M059J (cell line): ENCODE data around the gene MIEF1. TPM values are rescaled to one million over a fixed set of nuclear protein-coding genes. Genes with fewer than 3 reads are reported as not detected.
"Not testable (repeated sequence)": the region's sequence is repeated elsewhere in the genome, so short reads cannot be mapped to it uniquely, and the experiment has no call there.

ENCODE experiments used
- DNase-seq: peaks from one replicate; pipeline ENCODE4 v3.0.0-alpha.2; 2012; ENCODE audit warnings: low read depth
- total RNA-seq: library from RNA; depleted of rRNA; stranded (reverse); fragments of >200 nt; shearing (Covaris generic); gene quantifications from 2 replicates; pipeline ENCODE4 v1.2.3, GENCODE V29; 2014

Gene MIEF1
- total RNA-seq, 1 experiment from 2014 or later, result 17.8 TPM

DNA sequence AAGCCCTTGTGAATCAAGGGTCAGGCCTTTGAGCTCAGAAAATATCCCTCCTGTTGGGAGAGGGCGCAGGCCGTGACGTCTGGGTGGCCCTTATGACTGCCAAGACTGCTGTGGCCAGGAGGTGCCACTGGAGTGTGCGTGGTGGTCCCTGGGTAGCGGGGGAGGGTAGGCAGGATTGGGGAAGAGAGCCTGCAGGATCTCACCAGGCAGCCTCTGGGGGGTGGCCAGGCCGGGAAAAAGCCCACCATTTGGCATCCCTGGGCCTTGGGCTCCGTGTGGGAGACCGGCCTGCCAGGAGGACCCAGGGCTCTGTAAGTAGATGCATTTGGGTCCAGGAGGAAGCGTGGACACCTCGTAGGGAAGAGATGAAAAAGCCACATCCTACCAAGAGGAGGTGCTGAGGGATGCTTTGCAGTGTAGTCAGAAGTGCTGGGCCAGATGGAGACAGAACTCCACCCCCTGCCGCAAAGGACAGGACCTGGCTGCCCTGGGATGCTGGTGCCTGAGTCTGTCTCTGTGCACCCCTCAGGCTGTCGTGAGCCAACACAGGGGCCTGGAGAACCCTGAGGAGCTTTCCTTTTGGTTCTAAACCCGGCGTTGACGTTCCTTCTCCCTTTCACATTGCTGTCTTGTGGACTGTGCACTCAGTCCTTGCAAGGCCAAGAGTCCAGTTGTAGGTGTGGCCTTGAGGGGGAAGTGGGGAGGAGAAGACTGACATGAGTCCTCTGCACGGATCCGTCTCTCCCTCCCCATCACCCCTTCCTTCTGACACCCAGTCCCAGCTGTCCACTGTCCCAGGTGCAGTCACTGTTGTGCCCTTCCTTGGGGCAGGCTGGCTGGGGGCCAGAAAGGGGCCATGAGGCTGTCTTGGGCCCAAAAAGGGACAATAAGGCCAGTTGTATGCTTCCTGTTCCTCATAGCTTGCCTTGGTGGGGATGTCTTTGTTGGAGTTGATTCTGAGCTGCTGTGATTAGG lies 12.7 kb upstream of the MIEF1 start:
- DNase-seq, result no peak

DNA sequence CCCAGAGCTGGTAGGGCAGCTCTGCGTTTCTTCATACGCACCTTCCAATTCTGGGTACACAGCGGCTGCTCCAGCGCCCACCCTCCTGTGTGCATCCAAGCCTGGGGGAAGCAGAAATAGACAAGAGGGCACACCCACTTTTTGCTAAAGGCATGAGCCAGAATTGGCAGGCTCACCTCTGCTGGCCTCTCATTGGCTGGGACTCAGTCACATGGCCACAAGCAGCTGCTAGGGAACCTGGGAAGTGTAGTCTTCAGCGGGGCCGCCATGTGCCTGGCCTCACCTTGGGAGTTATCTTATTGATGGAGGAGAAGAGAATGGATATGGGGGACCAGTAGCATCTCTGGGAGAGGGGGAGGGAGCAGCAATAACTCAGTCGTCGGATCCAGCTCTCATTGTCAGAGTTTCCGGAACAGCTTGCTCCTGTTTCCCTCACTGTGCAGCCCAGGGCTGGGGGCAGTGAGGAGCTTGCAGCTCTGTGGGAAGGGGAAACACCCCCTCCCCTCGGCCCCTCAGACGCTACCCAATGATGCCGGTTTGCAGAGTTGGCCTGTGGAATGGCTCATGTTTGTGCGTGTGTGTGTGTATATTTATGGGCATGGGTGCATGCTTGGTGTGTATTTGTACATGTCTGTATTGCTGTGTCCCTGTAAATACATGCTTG lies 11.8 kb upstream of the MIEF1 start:
- peak; percentile 56 for DNase-seq

DNA sequence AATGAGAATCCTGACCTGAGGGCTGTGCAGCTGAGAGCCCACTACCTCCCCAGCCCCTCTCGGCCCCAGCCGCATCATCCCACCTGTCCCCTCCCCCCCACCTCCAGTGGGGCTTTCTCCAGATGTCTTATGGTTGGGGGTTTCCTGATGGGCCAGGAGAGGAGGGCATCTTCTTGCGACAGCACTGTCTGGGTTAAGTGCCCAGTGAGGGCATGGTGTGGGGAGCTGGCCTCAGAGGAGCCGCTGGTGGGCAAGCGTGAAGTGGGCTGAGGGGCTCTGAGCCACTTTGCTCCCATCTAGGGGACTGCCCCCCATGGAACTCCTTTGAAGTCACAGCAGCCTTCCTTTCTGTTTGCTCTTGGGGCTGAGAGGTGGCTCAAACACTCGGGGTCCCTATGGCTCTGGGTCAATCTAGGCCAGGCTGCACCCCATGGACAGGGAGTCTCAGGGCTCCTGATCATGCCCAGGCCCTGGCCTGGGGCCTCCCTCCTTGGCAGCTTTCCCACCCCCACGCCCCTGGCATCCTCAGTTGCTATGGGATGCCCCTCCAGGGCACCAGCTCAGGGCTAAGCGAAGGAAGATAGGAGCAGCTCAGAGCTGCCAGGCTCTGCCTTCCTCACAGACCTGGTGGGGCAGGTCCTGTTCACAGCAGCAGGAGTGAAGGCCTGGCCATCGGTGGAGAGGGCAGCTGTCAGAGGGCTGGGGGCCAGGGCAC lies 11.0 kb upstream of the MIEF1 start:
- no peak for DNase-seq

DNA sequence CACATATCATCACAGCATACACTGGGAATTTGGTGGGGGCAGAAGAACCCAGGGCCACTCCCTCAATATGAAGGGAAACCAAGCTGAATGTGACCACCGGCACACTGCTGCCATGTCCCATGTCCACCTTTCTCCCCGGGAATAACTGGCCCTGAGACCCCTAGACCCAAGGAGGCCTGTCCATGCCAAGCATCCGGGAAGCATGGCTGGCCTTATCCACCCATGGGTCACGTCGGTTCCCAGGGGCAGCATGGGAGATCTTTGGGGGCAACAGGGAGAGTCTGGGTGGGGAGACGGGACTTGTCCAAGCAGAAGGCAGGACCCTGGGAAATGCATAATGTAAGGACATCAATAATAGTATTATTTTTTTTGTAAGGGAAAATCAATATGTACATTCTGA lies 10.4 kb upstream of the MIEF1 start:
- no peak for DNase-seq

GRCh38 chr22:39492186-39492585 lies 9.9 kb upstream of the MIEF1 start:
- no peak for DNase-seq

DNA sequence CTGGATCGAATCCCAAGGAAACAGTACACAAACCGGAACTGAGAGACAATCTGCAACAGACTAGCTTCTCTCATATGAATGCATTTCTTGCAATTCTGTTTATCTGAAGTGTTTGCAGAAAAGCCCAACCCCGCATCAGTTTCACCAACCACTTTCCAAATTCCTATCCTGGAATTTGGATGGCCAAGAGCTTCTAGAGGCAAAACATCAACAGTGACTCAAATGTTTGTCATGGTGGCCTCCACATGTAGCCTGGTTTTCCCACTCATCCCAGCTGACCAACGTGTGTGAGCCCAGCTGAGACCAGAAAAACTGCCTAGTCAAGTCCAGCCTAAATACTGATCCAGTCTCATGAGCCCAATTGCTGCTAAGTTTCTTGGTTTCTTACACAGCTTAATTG lies 8.3 kb upstream of the MIEF1 start:
- peak; percentile 80 for DNase-seq

DNA sequence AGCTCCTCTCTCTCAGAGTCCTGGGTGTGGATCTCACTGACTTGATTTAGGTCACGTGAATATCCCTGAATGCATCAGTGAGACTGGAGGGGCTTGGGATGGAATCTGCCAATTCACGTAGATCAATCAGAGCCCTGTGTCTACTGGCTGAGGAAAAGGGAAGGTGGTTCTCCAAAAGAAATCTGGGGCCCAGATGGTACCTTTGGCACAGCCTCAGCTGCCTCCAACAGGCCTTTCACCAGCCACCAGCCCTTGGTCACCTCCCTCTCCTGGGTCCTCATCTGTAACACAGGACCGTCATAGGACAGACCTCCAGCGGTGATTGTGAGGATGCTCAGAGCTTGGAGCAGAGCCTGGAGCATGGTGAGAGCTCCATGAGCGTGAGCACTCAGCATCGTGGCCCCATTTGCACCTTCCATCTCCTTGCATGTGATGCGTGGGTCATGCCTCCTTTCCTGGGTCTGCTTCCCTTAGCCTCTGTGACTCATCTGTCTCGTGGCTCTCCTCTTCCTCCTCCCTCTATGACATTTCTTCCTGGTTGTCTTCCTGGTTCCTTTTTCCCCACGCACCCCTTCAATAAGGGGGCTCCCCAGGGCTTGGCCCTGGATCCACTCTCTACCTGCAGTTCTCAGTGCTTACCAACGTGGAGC lies 7.5 kb upstream of the MIEF1 start:
- DNase-seq, result no peak

DNA sequence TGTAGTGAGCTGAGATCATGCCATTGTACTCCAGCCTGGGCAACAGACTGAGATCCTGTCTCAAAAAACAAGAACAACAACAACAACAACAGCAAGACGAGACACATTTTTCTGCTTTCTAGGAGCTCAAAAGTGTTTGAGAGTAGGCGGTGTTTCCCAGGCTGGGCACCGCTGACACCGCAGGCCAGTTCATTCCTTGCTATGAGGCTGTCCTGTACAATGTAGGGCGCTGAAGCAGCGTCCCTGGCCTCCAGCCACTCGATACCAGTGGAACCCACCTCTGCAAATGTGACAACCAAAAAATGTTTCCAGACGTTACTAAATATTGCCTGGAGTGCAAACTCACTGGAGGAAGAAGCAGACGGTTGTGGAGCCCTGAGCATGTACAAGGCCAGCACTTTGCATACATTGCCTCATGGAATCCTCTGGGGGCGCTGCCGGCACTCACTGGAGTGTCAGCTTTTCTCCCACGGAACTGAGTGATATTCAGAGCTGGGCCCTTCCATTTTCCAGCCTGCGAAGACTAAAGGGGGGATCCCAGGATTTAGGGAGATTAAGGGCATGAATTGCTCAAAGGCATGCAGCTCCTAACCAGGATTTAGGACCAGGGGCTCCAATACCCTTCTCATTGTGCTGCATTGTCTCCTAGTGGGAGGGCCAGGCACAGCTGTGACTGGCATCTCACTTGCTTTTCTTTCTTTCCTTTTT lies 5.8 kb upstream of the MIEF1 start:
- DNase-seq, result peak; percentile 62

GRCh38 chr22:39497429-39497828 lies 4.7 kb upstream of the MIEF1 start:
- no peak for DNase-seq

- no peak for DNase-seq
Observed at GRCh38 chr22:39498368-39498767, 3.7 kb upstream of the MIEF1 start.

DNA sequence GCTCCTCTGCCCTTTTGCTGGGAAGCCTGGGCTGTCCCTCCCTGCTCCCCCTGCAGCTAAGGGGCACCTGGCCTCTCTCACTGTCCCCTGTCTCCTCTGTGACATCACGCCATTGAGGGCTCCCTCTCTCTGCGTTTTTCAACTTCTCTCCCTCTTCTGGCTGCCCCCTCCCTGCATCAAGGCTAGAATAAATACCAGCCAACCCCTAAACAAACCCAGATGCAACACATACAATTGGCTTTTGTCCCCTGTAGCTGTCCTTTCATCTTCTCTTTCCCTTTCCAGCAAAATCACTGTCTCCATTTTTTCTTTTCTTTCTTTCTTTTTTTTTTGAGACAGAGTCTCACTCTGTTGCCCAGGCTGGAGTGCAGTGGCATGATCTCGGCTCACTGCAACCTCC lies 3.3 kb upstream of the MIEF1 start:
- no peak for DNase-seq

DNA sequence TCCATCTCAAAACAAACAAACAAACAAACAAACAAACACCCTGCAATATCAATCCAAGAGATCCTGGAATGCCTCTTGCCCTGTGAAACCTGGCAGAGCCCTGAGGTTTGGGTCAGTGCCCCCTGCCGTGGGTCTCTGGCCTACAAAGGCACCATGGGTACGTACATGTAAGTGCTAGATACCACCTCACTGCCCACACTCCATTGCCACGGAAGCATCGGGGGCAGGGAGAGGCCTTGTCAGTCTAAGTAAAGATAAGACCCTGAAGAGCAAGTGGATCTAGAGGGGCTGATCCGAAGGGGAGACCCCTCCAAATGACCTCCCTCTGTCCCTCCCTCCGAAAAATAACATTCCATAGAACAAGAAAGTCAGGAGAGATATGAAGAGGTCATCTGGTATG lies 2.0 kb upstream of the MIEF1 start:
- DNase-seq, result no peak

GRCh38 chr22:39501644-39502108 lies 414 bp upstream of the MIEF1 start:
- DNase-seq, result no peak

GRCh38 chr22:39502789-39503409 lies 809 bp downstream of the MIEF1 start:
- DNase-seq, result no peak

- DNase-seq, result no peak
Observed at GRCh38 chr22:39503630-39504029, 1.5 kb downstream of the MIEF1 start.

DNA sequence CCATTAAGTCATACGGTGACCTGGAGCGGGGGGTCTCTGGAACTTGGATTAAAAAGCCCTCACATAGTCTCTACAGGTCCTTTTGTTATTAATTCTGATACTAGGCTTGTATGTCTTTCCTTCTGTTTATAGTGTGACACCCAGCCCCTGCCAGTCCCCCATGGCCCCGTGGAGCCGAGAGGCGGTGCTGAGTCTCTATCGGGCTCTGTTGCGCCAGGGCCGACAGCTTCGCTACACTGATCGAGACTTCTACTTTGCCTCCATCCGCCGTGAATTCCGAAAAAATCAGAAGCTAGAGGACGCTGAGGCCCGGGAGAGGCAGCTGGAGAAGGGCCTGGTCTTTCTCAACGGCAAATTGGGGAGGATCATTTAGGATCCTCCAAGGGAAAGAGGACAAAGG lies 2.0 kb downstream of the MIEF1 start:
- no peak for DNase-seq

GRCh38 chr22:39507021-39507420 lies 4.9 kb downstream of the MIEF1 start:
- not testable (repeated sequence) for DNase-seq

DNA sequence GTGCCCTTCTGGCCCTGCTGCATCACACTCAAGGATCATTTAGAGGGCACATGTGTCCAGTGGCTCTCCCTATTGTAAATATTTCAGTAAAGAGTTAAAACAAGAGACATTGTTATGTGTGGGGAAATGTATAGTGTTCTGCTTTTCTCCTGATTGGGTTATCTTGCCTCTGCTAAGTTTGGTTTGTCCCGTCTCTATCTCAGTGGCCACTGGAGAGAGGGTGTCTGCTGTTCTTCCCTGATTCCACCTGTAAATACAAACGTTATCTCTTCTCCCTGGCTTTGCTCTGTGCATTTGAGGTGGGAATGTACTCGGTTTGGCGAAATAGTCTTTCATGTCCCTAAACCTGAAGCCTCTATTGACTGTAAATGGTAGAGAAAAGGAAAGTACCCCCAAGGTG lies 6.3 kb downstream of the MIEF1 start:
- DNase-seq, result no peak

DNA sequence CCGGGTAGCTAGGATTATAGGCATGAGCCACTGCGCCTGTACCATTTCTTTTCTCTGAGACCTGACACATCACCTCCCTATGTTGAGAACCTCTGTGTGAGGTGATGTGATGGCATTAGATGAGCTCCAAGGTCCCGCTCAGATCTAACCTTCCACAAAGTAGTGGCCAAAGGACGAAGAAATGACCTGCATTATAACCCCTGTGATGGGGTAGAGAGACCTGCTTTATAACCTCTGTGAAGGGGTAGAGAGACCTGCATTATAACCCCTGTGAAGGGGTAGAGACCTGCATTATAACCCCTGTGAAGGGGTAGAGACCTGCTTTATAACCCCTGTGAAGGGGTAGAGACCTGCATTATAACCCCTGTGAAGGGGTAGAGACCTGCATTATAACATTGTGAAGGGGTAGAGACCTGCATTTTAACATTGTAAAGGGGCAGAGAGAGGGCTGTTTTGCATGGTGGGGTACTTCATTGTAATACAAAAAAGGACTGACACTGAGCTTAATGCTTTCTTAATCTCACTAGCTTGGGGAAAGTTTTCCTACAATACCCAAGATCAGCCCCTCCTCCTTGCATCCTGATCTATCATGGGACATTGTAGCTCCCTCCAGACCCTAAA lies 8.5 kb downstream of the MIEF1 start:
- DNase-seq, result no peak

DNA sequence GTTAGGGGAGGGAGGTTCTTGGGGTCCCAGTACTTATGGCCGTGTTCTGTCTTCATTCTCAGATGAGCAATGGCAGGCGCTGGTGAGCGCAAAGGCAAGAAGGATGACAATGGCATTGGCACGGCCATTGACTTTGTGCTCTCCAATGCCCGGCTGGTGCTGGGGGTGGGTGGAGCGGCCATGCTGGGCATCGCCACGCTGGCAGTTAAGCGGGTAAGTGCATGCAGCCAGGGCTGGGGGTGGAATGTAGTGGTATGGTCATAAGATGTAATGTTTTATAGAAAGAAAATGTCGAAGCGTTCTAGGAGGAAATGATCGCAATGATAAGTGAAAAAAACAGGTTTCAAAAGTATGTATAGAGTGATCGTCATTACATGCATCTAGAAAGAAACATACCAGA lies 9.1 kb downstream of the MIEF1 start:
- DNase-seq, result no peak
